NOMO-1 treated with DMSO at 0.1 percent for 48 hours (cell line): ENCODE data around the gene TCP1.
A peak's percentile ranks its signal among the peaks of the same experiment; 100 is the strongest.
"Not testable (repeated sequence)": the region's sequence is repeated elsewhere in the genome, so short reads cannot be mapped to it uniquely, and the experiment has no call there.

Source experiments
- DNase-seq: peaks from one replicate; lab custom pipeline; 2025; ENCODE audit not compliant: unreplicated experiment; lab: John Stamatoyannopoulos, UW

The TCP1 gene

GRCh38 chr6:159817951-159818739 is 28.7 kb upstream of the TCP1 start:
- DNase-seq = no peak

- DNase-seq = not testable (repeated sequence)
These were observed 27.4 kb upstream of the TCP1 start for GRCh38 chr6:159816775-159817174.

GRCh38 chr6:159815410-159815809 is 26.0 kb upstream of the TCP1 start:
- DNase-seq = no peak

DNA sequence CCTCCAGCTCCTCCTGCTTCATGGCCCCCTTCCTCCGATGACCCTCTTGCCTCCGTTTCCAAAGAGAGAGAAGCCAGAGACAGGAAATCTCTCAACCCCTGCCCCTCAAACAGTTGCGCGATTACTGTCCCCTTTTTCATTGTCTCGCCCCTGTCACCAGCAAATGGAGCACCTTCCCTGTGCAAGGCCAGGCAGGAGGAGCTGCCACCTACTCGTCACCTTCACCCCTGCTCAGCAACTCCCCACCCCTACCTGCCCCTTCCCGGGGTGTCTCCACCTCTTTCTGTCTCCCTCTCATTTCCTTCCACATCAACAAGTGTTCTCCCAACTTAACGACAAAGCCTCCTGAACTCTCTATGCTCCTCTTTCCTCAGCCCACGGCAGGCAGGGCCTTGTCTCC is 24.4 kb upstream of the TCP1 start:
- no peak for DNase-seq

DNA sequence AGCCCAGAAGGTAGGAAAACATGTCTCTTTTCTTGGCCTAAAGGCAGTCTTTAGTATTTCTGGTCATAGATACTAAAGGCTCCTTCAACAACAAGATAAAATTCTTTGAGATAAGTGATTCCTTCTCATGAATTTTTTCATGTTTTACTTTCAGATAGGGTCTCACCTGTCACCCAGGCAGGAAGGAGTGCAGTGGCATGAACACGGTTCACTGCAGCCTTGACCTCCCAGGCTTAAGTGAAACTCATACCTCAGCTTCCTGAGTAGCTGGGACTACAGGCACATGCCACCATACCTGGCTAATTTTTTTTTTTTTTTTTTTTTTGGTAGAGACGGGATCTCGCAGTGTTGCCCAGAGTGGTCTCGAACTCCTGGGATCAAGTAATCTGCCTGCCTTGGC is 19.7 kb upstream of the TCP1 start:
- no peak for DNase-seq

DNA sequence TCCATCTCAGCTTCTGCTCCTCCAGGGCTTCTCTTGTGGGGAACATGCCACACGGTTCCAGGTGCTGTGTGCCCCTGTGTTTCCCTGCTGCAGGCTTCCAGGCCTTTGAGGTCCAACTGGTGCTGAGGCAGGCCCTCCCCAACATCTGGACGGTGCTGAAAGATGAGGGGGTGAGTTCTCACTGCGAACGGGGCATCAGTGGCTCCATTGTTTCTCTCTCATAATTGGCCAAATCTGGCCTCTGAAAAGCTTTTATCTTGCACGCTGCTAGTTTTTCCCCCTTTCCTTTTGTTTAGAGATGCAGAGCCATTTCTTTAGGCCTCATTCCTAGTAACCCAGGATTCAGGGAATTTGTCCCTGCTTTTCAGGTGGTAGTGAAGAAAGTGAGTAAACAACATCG is 19.2 kb upstream of the TCP1 start:
- no peak for DNase-seq

- no peak for DNase-seq
These were observed 17.9 kb upstream of the TCP1 start for GRCh38 chr6:159807150-159807858.

- DNase-seq = peak; percentile 75
These were observed 16.6 kb upstream of the TCP1 start for GRCh38 chr6:159806021-159806458.

- peak; percentile 54 for DNase-seq
These were observed 16.1 kb upstream of the TCP1 start for GRCh38 chr6:159805440-159806020.

DNA sequence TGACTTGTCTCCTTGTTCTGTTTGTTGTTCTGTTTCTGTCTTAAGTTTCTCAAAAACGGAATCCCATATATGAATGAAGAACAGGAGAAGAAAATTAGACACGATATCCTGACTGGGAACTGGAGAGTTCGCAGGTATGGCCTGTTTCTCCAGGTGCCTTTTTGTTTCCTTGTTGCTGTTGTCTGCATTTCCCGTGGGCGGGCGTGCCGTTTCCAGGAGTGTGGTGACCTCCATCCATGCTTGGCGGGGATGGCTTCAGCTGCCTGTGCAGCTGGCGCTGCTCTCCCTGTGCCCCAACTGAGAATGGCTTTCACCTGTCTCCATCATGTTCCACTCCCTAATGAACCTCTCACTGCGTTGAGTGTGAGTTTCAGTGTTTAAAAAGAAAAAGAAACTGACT is 15.1 kb upstream of the TCP1 start:
- no peak for DNase-seq

GRCh38 chr6:159801935-159802334 is 12.5 kb upstream of the TCP1 start:
- peak; percentile 73 for DNase-seq

- no peak for DNase-seq
These were observed 10.9 kb upstream of the TCP1 start, which contains the start of gene PNLDC1 for GRCh38 chr6:159800141-159800865. Gene PNLDC1 (plus strand): TSS chr6:159800276. CDS start chr6:159800308, 32 bp downstream.

DNA sequence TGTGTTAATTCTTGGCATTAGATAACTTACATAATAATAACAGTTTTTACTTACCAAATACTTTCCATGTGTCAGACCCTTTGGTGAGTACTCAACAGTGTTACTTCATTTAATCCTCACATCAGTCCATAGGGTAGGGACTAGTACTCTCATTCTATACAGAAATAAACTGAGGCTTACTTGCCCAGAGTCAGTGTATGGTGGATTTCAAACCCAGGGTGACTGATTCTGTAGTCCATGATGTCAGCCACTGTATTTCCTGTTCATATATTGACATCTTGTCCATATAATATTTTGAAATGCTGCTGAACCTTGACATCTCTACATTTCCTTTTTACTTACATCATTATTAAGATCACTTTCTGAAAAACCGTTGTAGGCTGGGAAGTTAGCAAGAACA is 8.2 kb upstream of the TCP1 start:
- DNase-seq = no peak

DNA sequence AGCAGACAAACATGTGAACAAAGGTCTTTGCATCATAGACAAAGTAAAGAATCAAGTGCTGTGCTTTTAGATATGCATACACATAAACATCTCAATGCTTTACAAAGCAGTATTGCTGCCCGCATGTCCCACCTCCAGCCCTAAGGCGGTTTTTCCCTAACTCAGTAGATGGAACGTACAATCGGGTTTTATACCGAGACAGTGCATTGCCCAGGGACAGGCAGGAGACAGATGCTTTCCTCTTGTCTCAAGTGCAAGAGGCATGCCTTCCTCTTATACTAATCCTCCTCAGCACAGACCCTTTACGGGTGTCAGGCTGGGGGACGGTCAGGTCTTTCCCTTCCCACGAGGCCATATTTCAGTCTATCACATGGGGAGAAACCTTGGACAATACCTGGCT is 5.6 kb upstream of the TCP1 start:
- DNase-seq = not testable (repeated sequence)

GRCh38 chr6:159790956-159791598 is 1.7 kb upstream of the TCP1 start:
- DNase-seq = peak; percentile 53

- peak; percentile 98 for DNase-seq
These were observed 950 bp upstream of the TCP1 start, which contains the start of gene MRPL18 for GRCh38 chr6:159790149-159790955. Gene MRPL18 (plus strand): TSS chr6:159790467. CDS start chr6:159790588, 121 bp downstream.

DNA sequence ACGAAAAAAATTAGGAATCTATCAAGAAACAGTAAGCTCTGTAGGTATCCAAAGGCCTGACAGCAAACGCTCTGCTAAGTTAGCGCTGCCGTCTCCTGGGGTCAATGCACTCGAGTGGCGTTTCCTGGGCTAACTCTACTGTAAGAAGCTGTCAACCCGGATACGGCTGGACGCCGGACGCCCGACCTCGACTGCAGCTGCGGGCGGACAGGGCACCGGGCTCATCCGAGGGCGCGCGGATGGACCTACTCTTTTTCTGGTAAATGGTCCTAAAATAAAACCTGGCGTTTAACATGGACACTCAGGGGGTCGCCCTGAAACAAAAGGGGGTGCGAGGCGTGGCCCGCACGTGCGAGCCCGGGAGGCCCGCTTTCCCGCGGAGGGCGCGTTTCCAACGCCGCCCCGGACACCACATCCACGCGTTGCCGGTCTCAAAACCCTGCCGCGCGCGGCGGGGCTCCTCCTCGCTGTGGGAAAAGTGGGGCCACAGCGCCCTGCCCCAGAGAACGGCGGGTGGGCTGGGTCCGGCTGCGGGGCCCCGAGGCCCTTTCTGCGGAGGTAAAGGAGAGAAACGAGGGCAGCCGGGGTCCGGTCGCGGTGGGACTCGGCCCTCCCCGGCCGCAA is 537 bp downstream of the TCP1 start:
- DNase-seq = peak; percentile 30

- no peak for DNase-seq
These were observed 1.1 kb downstream of the TCP1 start for GRCh38 chr6:159788276-159788675.

DNA sequence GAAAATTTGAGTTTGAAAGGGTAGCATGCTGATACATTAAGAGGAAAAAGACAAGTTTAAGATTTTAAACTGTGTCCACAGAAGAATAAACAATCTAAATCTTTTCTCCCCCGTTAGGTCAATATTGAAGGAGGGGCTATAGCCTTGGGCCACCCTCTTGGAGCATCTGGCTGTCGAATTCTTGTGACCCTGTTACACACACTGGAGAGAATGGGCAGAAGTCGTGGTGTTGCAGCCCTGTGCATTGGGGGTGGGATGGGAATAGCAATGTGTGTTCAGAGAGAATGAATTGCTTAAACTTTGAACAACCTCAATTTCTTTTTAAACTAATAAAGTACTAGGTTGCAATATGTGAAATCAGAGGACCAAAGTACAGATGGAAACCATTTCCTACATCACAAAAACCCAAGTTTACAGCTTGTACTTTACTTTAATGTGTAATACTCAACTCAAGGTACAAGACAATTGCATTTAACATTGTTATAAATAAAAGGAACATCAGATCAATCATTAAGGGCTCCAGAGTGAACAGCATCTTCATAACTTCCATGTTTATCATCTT is 10.8 kb downstream of the TCP1 start:
- no peak for DNase-seq
